Gastrocnemius medialis (tissue), 4 donors: ENCODE data around the gene IL1F10.
"Not testable (repeated sequence)": the region's sequence is repeated elsewhere in the genome, so short reads cannot be mapped to it uniquely, and the experiment has no call there.

Experiments
- POLR2A ChIP-seq, 2 donors: fragments of 450-650 bp; IDR thresholded peaks; one replicate each; pipeline ENCODE4 v1.6.1; 2017; ENCODE audit warnings: antibody characterized with exemption in 2 of 2, mild to moderate bottlenecking in 2 of 2, moderate library complexity in 2 of 2
- TF ChIP-seq, protein P1 (sequence below), 5 experiments: fragments of 450-650 bp in 3 of 5; fragments of 200-600 bp in 2 of 5; sonication (generic) in 2 of 5; IDR thresholded peaks in 4 of 5; conservative IDR thresholded peaks in 1 of 5; 1 replicate in 4 of 5; 2 replicates in 1 of 5; pipeline ENCODE4 v1.5.1; 2016 to 2019; ENCODE audit warnings: antibody characterized with exemption in 5 of 5, mild to moderate bottlenecking in 3 of 5, moderate library complexity in 3 of 5

DNA sequence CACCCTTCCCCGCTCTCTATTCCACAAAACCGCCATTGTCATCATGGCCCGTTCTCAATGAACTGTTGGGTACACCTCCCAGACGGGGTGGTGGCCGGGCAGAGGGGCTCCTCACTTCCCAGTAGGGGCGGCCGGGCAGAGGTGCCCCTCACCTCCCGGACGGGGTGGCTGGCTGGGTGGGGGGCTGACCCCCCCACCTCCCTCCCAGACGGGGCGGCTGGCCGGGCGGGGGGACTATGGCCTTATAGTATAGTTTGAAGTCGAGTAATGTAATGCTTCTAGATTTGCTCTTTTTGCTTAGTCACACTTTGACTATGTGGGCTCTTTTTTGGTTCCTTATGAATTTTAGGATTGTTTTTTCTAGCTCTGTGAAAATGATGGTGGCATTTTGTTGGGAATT is 28.5 kb downstream of the IL1F10 start:
- not testable (repeated sequence) for TF ChIP-seq POLR2A (IDR thresholded peaks at IDR 0.05)
- TF ChIP-seq, protein P1, sequence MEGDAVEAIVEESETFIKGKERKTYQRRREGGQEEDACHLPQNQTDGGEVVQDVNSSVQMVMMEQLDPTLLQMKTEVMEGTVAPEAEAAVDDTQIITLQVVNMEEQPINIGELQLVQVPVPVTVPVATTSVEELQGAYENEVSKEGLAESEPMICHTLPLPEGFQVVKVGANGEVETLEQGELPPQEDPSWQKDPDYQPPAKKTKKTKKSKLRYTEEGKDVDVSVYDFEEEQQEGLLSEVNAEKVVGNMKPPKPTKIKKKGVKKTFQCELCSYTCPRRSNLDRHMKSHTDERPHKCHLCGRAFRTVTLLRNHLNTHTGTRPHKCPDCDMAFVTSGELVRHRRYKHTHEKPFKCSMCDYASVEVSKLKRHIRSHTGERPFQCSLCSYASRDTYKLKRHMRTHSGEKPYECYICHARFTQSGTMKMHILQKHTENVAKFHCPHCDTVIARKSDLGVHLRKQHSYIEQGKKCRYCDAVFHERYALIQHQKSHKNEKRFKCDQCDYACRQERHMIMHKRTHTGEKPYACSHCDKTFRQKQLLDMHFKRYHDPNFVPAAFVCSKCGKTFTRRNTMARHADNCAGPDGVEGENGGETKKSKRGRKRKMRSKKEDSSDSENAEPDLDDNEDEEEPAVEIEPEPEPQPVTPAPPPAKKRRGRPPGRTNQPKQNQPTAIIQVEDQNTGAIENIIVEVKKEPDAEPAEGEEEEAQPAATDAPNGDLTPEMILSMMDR (IDR thresholded peaks at IDR 0.05 in 4 of 5, conservative IDR thresholded peaks at IDR 0.05 in 1 of 5): not testable (repeated sequence)
